HG02571 (cell line): ENCODE results near the gene GMCL2.

Experiments used
- ATAC-seq: cut with Tn5 transposase; IDR thresholded peaks from one replicate; pipeline ENCODE4 v1.9.1; 2021; ENCODE audit warnings: mild to moderate bottlenecking, moderate library complexity; ENCODE audit not compliant: unreplicated experiment

The GMCL2 gene

GRCh38 chr5:178191661-178192060 is 4.5 kb upstream of the GMCL2 start:
- ATAC-seq = no peak

- ATAC-seq = no peak
These were observed 2.3 kb upstream of the GMCL2 start for GRCh38 chr5:178189433-178189832.

GRCh38 chr5:178186427-178186826 is 744 bp downstream of the GMCL2 start:
- ATAC-seq = no peak

- ATAC-seq = no peak
These were observed 4.9 kb downstream of the GMCL2 start for GRCh38 chr5:178182158-178182876.

- no peak for ATAC-seq
These were observed 6.9 kb downstream of the GMCL2 start for GRCh38 chr5:178180141-178180863.

GRCh38 chr5:178177569-178177968 is 9.6 kb downstream of the GMCL2 start:
- ATAC-seq = no peak

GRCh38 chr5:178176791-178177190 is 10.4 kb downstream of the GMCL2 start:
- no peak for ATAC-seq

- ATAC-seq = no peak
These were observed 12.7 kb downstream of the GMCL2 start for GRCh38 chr5:178174456-178174855.

GRCh38 chr5:178170455-178170854 is 16.7 kb downstream of the GMCL2 start:
- no peak for ATAC-seq

GRCh38 chr5:178165581-178165980 is 21.6 kb downstream of the GMCL2 start:
- no peak for ATAC-seq

- ATAC-seq = peak; percentile 84
These were observed 23.1 kb downstream of the GMCL2 start for GRCh38 chr5:178163772-178164735.

GRCh38 chr5:178162481-178162880 is 24.7 kb downstream of the GMCL2 start:
- ATAC-seq = no peak

- no peak for ATAC-seq
These were observed 27.0 kb downstream of the GMCL2 start for GRCh38 chr5:178160176-178160575.

GRCh38 chr5:178155065-178155464 is 32.1 kb downstream of the GMCL2 start:
- no peak for ATAC-seq

- ATAC-seq = peak; percentile 98
These were observed 33.4 kb downstream of the GMCL2 start, which contains the start of gene NHP2 for GRCh38 chr5:178153530-178154340. TSS of gene NHP2 (minus strand) at chr5:178153885. CDS start at chr5:178153817, 68 bp downstream.

GRCh38 chr5:178152491-178153444 is 34.4 kb downstream of the GMCL2 start:
- ATAC-seq = no peak

- ATAC-seq = no peak
These were observed 36.0 kb downstream of the GMCL2 start for GRCh38 chr5:178150977-178151734.

- ATAC-seq = no peak
These were observed 37.8 kb downstream of the GMCL2 start for GRCh38 chr5:178149199-178149932.
